ENCODE data around the gene QKI.

QKI gene

DNA sequence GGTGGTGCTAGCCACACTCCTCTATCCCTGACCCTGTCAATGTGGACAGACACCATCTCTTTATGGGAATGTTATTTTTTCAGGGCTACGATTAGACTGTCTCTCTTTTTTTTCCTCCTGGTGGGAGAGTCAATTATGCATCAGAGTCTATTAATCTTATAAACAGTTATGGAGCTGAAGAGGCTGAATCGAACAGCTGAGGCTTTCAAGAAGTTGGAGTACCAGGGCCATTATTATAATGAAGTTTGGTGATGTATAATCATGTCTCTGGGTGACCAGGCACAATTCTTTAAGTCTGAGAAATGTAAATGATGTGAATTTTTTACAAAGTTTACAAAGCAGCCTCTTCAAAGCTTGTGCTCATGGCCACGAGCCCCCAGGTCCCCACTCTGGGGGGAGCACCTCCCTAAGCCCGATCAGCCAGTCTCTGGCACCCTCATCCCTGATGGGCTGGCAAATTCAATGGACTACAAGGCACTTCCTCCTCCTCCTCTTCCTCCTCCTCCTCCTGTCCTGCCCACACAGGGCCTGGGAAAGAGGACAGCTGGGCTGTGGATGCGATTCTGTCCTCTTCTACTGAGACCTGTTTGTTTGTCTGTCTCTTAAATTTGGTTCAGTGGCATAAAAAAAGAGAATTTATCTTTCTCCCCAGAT is 43.9 kb upstream of the QKI start:
- in situ Hi-C loops (cut with HindIII; ENCODE audit: low pct_ligation_motif_present, low sequenced_read_pairs), result no loop called here
- TF ChIP-seq, protein P1, sequence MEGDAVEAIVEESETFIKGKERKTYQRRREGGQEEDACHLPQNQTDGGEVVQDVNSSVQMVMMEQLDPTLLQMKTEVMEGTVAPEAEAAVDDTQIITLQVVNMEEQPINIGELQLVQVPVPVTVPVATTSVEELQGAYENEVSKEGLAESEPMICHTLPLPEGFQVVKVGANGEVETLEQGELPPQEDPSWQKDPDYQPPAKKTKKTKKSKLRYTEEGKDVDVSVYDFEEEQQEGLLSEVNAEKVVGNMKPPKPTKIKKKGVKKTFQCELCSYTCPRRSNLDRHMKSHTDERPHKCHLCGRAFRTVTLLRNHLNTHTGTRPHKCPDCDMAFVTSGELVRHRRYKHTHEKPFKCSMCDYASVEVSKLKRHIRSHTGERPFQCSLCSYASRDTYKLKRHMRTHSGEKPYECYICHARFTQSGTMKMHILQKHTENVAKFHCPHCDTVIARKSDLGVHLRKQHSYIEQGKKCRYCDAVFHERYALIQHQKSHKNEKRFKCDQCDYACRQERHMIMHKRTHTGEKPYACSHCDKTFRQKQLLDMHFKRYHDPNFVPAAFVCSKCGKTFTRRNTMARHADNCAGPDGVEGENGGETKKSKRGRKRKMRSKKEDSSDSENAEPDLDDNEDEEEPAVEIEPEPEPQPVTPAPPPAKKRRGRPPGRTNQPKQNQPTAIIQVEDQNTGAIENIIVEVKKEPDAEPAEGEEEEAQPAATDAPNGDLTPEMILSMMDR (IDR thresholded peaks at IDR 0.05; ENCODE audit: low read depth, low read length, missing control alignments), result no peak
- Histone ChIP-seq H3K36me3 (replicated peaks) (no peaks in the 10 kb centered on the region), H3K27me3 (replicated peaks) (no peaks in the 10 kb centered on the region), H3K27ac (no peak overlapping the region), H3K4me3 (ENCODE audit: low read depth, low read length) (no peak overlapping the region)
- DNase-seq, result no peak

DNA sequence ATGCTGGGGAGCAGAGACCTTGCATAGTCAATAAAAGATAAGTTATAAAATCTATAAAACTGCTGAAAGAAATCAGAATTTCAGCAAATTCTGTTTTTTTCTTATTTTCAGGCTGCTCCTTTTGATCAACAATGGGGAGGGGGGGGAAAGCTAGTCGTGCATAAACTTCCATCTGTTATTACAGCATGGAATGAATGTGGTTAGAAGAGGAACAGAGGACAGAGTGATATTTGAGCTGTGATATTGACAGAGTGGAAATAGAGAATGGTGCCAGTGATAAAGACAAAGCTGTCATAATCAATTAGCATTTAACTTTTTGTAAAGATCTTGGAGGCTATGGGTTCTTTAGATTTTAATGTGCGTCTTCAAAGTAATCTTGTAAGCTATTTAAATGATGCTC is 43.4 kb upstream of the QKI start:
- DNase-seq, result no peak
- no peaks in the 10 kb centered on the region for H3K27me3 ChIP-seq (replicated peaks)
- no peak overlapping the region for H3K4me3 ChIP-seq (ENCODE audit: low read depth, low read length)
- in situ Hi-C loops (cut with HindIII; ENCODE audit: low pct_ligation_motif_present, low sequenced_read_pairs), result no loop called here
- TF ChIP-seq, protein P1 (IDR thresholded peaks at IDR 0.05; ENCODE audit: low read depth, low read length, missing control alignments), result no peak
- H3K27ac ChIP-seq, result no peak overlapping the region
- no peaks in the 10 kb centered on the region for H3K36me3 ChIP-seq (replicated peaks)

DNA sequence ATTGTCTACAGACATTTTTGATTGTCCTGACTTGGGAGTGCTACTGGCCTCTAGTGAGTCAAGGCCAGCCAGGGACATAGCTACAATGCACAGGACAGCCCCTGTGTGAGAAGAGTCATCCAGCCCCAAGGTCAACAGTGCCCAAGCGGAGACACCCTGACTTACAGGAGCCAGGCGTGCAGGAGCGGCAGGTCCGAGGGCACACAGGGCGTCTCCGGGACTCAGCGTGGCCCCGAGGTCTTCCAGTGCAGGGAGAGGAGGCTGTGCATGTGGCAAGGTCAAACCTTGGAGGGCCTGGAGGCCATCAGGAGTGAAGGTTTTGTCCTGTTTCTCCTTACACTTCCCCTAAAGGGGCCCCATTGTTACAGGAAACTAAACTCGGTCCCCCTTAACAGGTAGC is 41.3 kb upstream of the QKI start:
- no peak overlapping the region for H3K27ac ChIP-seq
- DNase-seq, result no peak
- TF ChIP-seq, protein P1 (IDR thresholded peaks at IDR 0.05; ENCODE audit: low read depth, low read length, missing control alignments), result no peak
- no peak overlapping the region for H3K4me3 ChIP-seq (ENCODE audit: low read depth, low read length)
- in situ Hi-C loops (cut with HindIII; ENCODE audit: low pct_ligation_motif_present, low sequenced_read_pairs), result no loop called here
- H3K36me3 ChIP-seq (replicated peaks), result no peaks in the 10 kb centered on the region
- H3K27me3 ChIP-seq (replicated peaks), result no peaks in the 10 kb centered on the region

DNA sequence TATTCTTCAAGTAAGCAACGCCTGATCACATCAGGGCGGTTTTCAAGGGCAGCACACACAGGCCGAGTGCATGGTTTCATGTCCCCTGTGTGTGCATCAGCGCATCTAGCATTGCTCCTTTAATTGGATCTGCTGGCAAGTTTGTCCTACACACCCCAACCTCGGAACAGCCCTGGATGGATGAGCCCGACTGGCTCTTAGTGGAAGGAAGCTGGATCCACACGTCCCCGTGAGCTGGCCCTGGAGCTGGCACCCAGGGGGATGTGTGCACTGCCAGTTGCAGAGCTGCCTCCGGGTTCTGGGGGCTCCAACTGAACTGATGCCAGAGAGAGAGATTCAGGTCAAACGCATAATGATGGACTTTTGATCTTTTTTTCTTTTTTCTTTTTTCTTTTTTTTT is 39.2 kb upstream of the QKI start:
- in situ Hi-C loops (cut with HindIII; ENCODE audit: low pct_ligation_motif_present, low sequenced_read_pairs), result no loop called here
- H3K36me3 ChIP-seq (replicated peaks), result no peaks in the 10 kb centered on the region
- TF ChIP-seq, protein P1 (IDR thresholded peaks at IDR 0.05; ENCODE audit: low read depth, low read length, missing control alignments), result no peak
- no peak overlapping the region for H3K27ac ChIP-seq
- H3K27me3 ChIP-seq (replicated peaks), result no peaks in the 10 kb centered on the region
- DNase-seq, result no peak
- H3K4me3 ChIP-seq (ENCODE audit: low read depth, low read length), result no peak overlapping the region

DNA sequence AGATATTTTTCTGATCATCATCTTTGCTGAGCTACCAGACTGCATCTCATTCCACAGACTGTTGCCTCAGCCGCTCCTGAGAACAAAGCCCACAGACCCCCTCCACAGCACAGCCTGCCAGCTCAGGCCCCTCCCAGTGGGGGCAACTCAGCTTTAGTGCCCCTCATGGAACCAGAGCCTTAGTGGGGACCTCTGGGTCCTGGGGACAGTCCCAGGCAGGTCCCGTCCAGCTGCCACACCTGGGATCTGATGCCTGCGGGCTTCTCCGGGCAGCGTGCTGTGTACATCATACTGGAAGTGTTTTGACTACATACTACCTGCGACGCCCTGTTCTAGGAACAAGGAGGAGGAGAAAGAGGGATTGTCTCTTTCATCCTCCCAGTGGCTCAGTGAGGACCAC is 38.3 kb upstream of the QKI start:
- no peak overlapping the region for H3K4me3 ChIP-seq (ENCODE audit: low read depth, low read length)
- no peak overlapping the region for H3K27ac ChIP-seq
- TF ChIP-seq, protein P1 (IDR thresholded peaks at IDR 0.05; ENCODE audit: low read depth, low read length, missing control alignments), result no peak
- H3K36me3 ChIP-seq (replicated peaks), result no peaks in the 10 kb centered on the region
- no peak for DNase-seq
- no peaks in the 10 kb centered on the region for H3K27me3 ChIP-seq (replicated peaks)
- in situ Hi-C loops (cut with HindIII; ENCODE audit: low pct_ligation_motif_present, low sequenced_read_pairs), result no loop called here

DNA sequence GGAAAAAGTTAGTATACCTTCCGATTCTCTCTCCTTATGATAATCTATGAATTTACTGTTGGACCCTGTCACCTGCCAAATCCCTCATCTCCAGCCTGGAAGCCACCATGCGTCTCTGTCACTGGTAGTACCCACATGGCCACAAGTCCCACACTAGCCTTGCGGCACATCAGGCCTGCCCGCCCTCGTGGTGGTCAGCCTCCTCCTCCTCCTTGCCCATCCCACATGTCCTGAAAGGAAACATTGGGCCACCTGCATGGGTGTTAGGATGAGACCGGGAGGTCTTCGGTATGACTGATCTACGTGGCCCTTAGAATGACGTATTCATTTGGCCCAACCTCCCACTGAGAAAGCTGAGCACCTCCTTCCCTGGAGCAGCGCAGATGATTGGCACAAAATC is 37.0 kb upstream of the QKI start:
- DNase-seq, result no peak
- TF ChIP-seq, protein P1 (IDR thresholded peaks at IDR 0.05; ENCODE audit: low read depth, low read length, missing control alignments), result no peak
- no peak overlapping the region for H3K4me3 ChIP-seq (ENCODE audit: low read depth, low read length)
- H3K27ac ChIP-seq, result no peak overlapping the region
- no peaks in the 10 kb centered on the region for H3K27me3 ChIP-seq (replicated peaks)
- in situ Hi-C loops (cut with HindIII; ENCODE audit: low pct_ligation_motif_present, low sequenced_read_pairs), result no loop called here
- H3K36me3 ChIP-seq (replicated peaks), result no peaks in the 10 kb centered on the region
